HG02623 (cell line): ENCODE results near the gene EFCC1.

Experiments
- ATAC-seq: cut with Tn5 transposase; IDR thresholded peaks from one replicate; pipeline ENCODE4 v1.9.1; 2021; ENCODE audit warnings: moderate library complexity; ENCODE audit not compliant: unreplicated experiment

Gene EFCC1

DNA sequence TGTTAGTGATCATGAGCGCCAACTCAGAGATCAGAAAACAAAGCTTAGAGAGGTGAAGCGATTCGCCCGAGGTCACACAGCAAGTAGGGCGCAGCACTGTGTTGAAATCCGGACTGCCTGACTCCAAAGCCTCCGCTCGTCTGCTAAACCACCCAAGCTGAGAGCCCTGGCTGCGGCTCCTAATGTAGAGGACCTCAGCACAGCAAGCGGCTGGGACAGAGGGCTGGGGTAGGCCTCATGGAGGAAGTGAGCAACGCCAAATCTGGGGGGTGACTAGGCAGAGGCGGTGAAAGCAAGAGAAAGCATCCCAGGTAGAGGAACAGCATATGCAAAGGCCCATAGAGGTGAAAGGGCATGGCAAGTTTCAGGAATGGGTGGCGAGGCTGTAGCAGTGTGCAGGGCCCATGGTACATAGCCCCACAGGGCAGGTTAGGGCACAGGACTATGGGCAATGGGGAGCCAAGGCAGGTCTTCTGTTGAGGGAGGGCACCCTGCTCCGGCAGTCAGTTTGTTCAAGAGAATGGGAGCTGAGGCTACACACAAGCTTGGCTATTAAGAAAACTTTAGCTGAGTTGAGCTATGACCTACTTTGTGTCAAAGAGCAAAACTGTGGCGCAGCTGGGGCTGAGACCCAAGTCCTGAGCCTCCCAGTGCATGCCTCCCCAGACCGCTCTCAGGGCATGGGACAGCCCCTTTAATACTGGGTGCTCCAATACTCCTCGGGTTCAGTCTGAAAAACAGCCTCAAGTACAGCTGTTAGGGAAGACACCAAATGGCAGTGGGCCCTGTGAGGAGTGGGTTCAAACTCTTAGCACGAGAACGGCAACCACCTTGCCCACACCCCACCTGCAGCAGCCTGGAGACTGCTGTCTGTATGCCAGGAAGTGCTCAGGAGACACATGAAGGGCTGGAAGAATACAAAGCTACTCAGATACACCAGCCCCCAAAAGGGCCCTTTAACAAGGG, 6.2 kb upstream of the EFCC1 start:
- no peak for ATAC-seq

DNA sequence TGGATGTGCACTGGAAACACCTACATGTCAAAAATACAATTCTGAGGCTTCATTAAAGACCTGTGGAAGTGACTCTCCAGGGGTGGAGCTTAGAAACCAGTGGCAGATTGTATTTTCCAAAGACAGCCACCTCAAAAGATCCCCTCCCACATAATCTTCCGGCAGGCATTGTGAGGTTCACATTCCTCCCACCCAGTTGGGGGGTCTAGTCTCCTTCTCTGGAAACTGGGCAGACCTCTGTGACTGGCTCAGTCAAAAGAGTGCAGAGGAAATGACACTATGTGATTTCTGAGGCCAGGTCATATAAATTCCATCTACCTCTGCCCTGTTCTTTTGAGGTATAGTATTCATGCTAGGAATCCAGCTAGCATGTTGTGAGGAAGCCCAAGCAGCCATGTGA, 5.4 kb upstream of the EFCC1 start:
- no peak for ATAC-seq

DNA sequence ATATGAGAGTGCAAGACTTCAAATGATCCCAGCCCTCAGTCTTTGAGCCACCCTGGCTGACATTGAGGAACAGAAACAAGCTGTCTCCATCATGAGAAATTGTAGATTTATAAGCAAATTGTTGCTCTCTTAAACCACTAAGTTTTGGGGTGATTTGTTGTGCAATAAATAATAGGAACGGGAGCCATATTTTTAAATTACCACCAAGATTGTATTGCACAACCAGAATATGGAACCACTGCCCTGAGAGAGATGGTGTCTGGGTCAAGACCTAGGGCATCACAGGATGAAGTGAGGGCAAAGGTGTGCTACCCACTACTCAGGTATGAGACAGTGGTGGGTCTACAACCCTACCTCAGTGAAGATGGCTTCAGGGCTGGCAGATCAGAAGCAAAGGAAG, 4.9 kb upstream of the EFCC1 start:
- ATAC-seq, result no peak

DNA sequence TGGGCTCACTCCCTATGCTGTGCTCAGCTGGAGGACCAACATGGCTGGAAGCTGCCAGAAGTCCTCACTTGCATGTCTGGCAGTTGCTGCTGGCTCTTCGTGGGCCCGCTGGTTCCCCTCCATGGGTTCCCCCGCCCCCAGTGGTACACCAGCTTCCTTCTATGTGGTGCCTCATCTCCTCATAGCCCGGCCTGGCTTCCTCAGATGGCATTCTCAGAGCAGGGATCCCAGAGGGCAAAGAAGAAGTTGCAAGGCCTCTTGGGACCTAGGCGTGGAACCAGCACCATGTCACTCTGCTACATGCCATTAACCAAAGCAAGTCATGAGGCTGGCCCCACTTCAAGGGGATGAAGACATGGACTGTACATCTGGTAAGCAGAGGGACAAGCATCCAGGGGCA, 4.4 kb upstream of the EFCC1 start:
- no peak for ATAC-seq

DNA sequence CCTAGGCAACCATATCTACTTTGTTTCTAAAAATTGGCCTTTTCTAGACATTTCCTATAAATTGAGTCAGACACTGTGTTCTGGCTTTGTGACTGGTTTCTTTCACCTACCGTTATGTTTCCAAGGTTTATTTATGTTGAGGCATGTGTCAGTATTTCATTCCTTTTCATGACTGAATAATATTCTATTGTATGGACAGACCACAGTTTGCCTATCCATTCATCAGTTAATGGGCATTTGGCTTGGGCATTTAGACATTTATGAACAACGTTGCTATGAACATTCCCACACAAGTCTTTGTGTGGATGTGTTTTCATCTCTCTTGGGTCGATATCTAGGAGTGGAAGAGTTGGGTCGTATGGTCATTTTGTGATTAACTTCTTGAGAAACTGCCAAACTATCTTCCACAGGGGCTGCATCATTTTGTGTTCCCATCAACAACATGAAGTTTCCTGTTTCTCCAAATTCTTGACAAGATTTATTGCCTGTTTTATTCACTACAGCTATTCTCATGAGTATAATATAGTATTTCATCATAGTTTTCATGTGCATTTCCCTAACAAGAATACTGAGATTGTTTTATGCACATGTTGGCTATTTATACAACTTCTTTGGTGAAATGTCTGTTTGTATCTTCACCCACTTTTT, 3.5 kb upstream of the EFCC1 start:
- ATAC-seq, result no peak

DNA sequence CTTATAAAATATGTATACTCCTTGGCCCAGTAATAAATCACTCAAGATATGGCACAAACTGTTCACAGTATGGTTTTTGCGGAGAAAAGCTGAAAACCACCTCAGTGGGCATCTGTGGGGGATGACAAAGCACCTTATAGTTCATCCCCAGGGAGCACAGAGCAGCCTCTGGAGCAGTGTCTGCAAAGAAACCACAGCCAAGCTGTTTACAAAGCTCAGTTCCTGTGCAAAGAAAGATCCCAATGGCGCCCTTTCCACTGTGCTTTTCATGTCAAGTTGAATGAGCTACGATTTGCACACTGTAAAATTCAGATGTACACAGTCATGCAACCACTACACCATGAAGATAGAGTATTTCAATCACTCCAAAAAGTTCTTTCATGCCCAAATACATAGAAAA, 2.5 kb upstream of the EFCC1 start:
- no peak for ATAC-seq

DNA sequence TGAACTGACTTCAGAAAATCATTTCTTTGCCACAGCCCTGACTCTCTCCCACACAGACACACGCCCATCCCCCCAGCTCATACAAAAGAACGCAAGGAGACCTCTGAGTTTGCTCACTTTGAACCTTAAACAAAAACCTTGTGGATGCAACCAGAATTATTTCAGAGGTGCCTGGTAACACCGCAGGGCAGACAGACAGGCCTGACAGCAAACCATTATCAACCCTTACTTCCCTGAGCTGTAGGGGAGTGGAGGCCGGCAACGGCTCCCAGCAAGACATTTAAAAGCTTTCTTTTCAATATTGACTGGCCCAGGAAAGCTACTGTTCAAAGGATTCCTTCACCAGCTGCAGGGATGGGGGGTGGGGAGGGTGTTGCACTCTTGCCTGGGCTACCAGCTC, 2.0 kb upstream of the EFCC1 start:
- no peak for ATAC-seq

DNA sequence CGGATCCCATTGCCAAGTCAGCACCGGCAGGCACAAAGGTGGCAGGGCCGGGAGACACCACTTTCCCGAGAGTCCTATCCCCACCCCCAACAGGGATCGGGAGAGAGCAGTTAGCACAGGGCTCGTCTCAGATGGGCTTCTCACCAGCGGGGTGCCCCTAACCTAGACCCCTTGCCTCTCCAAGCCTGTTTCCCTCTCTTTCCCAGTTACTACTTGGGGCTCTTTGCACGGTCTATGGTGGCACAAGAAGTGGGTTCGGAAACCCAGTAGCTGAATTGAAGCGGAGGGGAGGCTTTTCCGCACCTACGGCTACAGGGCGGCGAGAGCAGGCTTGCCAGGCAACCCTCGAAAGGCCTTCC, 383 bp upstream of the EFCC1 start:
- ATAC-seq, result no peak

DNA sequence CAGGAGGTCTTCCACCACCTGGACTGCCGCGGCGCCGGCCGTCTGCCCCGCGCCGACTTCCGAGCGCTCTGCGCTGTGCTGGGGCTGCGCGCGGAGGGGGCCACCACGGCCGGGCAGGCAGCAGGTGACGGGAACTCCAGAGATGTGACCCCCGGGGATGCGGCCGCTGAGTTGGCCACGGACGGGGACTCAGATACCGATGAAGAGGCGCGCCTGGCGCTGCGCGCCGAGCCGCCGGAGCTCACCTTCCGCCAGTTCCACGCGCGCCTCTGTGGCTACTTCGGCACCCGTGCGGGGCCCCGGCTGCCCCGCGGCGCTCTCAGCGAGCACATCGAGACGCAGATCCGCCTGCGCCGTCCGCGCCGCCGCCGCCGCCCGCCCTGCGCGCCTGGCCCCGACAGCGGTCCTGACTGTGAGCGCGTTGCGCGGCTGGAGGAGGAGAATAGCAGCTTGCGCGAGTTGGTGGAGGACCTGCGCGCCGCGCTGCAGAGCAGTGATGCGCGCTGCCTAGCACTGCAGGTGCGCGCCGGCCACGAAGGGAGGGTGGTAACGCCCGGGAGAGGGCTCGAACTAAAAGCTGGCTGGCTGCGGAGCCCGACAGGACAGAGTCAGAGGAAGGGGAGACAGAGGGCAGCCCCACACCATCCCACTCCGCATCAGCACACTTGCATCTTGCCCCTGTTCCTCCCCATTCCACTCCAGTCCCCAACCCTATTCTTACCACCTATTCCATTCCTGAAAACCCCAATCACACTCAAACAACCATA, 885 bp downstream of the EFCC1 start:
- no peak for ATAC-seq

DNA sequence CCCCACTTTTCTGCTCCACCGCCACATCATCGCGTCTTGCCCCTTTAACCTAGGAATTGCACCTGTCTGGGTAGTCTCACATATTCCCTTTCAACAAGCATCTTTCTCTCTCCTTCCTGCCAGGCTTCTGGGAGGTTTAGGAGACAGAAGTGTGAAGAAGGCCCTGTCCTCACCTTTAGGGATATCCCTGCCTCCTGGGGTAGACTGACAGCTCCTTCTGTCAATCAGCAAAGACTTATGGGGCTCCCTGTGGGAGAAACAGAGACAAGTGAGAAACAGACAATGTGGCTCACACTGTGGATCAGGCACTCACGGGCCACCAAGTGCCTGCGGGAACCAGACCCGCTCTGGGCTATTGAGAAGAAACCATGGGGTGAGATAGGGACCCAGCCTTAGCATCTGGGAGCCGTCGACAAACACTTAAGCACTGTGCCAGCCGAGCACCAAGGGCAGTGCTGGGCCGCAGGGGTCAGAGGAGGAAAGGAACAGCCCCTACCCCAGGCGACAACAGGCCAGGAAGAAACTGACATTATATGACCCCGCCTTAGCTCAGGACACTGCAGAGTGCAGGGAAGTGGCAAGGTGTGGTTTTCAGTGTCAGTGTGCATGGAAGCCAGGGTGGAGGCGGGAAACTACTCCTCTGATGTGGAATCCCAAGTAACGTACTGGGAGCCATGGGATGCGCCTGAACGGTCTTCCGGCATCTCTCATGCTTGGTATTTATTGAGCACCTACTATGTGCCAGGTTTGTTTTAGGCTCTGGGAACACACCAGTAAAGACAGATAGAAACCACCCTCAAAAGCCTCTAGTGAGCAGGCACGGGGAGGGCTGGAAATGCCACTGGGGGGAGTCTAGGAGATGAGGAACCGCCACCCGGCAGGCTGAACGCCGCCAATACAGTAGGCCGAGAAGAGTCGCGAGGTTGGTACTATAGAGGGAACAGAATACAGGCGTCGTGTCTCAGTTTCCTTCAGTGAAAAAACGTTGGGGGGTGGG, 1.8 kb downstream of the EFCC1 start:
- ATAC-seq, result no peak

DNA sequence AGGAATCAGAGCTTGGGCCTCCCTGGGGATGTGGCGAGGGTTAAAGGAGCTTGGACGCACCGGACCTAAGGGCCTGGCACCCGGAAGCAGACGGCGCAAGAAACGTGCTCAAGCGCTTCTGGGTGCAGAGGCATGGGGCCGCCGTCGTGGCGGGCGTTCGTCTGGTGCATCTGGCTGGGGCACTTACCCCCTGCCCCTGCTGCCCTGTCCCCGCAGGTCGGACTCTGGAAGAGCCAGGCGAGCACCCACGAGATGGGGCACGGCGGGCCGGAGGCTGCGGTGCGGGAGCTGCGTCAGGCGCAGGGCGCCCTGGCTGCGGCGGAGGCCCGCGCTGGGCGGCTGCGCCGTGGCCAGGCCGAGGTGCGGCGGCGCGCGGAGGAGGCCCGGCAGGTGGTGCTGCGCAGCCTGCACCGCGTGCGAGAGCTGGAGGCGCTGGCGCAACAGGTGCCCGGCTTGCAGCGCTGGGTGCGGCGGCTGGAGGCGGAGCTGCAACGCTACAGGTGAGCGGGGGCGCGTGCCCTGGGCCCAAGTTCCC, 2.5 kb downstream of the EFCC1 start:
- ATAC-seq, result no peak

DNA sequence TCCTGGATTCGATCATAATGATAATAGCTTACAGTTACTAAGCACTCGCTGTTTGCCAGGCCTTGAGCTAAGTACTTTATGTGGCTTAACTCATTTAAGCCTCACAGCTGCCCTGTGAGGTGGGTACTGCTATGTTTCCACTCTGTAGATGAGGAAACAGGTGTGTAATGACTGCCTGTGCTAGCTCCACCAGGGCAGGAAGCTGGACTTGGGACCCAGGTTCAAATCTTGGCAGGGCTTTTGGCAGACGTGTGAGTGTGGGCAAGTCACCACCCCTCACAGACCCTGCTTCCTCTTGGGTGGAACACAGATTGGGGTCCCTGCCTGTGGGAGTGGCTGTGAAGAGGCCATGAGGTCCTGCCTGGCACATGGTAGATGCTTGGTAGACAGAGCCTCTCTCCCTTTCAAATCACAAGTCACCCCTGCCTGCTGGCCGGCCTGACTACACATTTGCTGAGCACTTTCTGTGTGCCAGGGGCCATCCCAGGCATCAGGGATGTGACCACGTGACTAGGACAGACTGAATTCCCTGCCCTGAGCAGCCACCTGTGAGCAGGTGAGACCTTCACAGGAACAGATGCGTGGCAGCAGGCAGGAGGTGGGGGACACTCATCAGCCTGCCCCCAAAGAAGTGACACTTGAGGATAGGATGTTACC, 3.7 kb downstream of the EFCC1 start:
- ATAC-seq, result no peak

DNA sequence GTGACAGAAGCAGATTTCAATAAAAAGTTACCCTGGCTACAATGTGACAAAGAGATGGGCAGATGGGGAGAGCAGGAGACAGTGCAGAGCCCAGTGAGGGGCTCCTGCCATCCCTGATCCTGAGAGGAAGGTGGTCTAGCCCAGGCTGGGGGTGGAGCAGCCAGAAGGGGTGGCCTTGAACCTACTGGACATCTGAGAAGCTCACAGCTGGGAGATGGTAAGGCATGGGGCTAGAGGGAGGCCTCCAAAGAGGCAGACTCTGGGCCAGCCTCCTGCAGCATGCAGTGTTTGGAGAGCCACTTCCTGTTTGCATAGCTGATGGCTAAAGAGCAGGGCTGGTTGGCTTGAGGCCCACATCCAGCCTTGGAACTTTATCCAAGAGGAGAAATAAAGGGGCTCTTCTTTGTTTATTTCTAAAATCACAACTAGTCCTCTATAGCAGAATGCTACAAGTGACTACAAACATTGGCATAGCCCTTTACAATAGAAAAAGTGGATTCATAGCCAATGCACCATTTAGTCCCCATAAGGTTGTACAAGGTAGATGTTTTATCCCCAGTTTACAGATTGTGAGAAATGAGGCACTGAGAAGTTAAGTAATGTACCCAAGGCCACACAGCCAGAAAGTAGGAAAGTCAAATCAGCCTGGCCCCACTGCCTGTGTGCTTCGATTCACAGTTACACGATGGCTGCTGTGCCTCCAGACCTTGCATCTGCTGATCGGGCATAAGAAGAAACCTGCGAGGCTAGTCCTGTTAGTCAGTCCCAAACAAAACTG, 4.6 kb downstream of the EFCC1 start:
- no peak for ATAC-seq

DNA sequence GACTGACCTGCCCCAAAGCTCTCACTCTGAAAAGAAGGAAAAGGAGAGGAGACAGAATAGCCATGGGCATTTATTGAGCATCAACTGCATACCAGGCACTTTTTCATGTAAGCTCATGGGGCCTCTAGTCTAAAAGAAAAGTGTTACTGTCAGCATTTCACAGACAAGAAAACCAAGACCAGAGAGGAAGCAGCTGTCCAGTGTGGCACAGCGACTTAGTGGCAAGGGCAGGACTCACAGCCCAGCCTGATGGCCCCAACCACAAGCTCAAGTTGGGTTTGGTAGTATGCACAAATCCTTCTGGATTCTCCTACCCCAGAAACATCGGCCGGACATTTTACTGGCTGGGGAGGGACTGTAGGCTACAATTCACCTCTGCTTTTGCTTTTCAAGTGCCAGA, 5.8 kb downstream of the EFCC1 start:
- ATAC-seq, result no peak

DNA sequence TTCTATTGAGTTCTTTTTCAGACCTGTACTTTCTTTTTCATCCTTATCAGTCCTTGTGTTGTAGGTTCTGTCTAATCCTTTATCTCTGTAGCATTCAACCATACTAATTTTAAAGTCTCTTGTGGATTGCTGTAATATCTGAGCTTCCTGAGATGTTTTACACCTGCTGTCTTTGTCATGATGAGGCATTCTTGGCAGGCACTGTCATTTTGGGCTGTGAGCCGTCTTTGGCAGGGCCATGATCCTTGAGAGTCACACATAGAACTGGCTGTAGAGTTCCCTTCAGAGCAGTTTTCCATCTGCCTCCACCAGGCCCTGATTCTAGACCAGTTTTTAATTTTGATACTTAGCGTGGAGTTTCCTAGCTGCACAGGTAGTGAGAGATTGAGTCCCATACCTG, 6.7 kb downstream of the EFCC1 start:
- no peak for ATAC-seq

DNA sequence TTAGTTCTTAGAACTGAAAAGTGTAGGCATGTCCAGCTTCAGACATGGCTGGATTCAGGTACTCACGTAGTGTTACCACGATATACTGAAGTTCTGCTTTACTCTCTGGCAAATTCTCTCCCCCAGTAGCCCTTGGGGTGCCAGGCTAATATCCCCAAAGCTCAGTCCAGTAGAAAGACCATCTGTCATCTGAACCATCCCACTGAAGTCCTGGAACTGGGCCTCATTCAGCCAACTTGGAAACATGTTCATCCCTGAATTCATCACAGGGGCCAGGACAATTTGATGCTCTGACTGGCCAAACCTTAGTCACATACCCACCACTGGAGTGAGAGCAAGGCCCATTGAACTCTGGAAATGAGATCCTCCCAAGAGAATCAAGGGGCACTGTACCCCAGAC, 8.2 kb downstream of the EFCC1 start:
- no peak for ATAC-seq

DNA sequence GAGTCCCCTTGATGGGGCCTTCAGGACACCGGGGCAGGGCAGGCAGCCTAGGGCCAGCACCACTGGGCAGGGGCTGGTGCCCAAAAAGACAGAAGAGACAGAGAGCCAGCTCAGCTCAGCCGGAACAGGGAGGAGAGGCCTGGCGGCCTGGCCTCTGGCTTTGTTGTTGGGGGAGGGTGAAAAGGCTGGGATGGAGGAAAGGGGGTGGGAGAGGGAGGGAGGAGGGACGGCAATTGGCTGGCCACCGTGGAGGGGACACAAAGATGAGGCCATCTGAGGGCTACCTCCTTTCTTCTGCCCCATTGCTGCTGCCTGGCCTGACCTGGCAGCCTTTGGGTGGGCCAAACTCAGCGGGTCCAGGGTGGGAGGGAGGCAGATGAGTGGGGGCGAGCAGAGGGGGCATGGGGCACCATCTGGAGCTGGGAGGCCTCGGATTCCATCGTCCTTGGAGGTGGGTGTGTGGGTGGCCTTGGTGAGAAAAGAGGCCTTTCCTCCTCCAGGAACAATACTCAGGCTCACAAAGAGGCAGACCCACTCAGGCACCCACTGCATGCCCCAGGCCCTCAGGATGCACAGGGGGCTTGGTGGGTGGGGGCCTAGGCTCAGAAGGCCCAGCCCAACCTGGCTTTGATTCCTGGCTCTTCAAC, 9.3 kb downstream of the EFCC1 start:
- no peak for ATAC-seq

DNA sequence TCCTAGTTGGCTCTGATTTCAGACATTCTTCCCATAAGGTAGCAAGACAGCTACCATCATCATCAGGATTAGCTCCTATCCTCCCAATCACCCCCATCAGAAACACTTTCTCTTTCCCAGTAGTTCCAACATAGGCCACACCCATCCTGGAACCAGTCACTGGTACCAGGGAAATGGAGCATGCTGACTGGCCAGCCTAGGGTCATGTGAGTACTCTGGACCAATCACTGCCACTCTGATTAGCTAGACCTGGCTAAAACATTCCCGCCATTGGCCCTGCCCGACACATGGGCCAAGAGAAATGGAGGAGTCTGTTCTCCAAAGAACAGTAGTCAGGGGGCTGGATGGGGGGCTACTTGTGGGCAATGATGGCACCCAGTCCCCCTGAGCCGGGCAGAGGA, 12.4 kb downstream of the EFCC1 start:
- ATAC-seq, result no peak

DNA sequence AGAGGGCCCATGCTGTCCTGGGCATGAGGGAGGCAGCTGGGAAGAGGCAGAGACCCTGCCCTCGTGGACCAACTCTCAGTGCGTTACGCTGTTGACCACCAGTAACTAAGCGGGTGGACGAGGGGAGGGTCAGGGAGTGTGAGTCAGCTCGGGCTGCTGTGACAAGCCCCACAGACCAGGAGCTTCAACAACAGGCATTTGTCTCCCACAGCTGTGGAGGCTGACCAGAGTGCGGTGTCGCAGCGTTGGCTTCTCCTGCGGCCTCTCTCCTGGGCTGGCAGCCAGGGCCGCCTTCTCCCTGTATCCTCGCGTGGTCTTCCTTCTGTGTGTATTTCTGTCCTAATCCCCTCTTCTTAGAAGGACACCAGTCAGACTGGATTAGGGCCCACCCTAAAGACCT, 13.0 kb downstream of the EFCC1 start:
- ATAC-seq, result no peak
